OCI-LY1 (cell line): ENCODE results near the gene LMNA.

ENCODE experiments used
- H2AFZ ChIP-seq: fragments of 200-600 bp; sonication (generic), shearing (Covaris generic); 2 replicates; pipeline ENCODE4 v1.6.0; 2014; ENCODE audit warnings: antibody characterized with exemption, mild to moderate bottlenecking, low read length
- H3F3A ChIP-seq: fragments of 200-600 bp; sonication (generic), shearing (Covaris generic); 2 replicates; pipeline ENCODE4 v1.6.0; 2014; ENCODE audit warnings: mild to moderate bottlenecking, antibody characterized with exemption, low read length, moderate library complexity; ENCODE audit not compliant: insufficient read depth
- H3K27ac ChIP-seq: fragments of 200-600 bp; sonication (generic); 2 replicates; pipeline ENCODE4 v1.5.1; 2014; ENCODE audit warnings: low read length, mixed run types, mild to moderate bottlenecking, low read depth; ENCODE audit not compliant: poor library complexity, severe bottlenecking
- H3K27me3 ChIP-seq: fragments of 200-600 bp; sonication (generic); 2 replicates; pipeline ENCODE4 v1.6.0; 2014; ENCODE audit warnings: antibody characterized with exemption, mild to moderate bottlenecking, low read length, moderate library complexity; ENCODE audit not compliant: insufficient read depth
- H3K36me3 ChIP-seq: fragments of 200-600 bp; sonication (generic); 2 replicates; pipeline ENCODE4 v1.6.1; 2014; ENCODE audit warnings: mild to moderate bottlenecking, antibody characterized with exemption, low read length, moderate library complexity, mixed read lengths; ENCODE audit not compliant: insufficient read depth
- H3K4me1 ChIP-seq: fragments of 200-600 bp; sonication (generic); 2 replicates; pipeline ENCODE4 v1.5.1; 2014; ENCODE audit warnings: mild to moderate bottlenecking, low read length, moderate library complexity; ENCODE audit not compliant: insufficient read depth, severe bottlenecking
- H3K4me2 ChIP-seq: fragments of 200-600 bp; sonication (generic), shearing (Covaris generic); 2 replicates; pipeline ENCODE4 v1.6.1; 2014; ENCODE audit warnings: low read length
- H3K4me3 ChIP-seq: fragments of 200-600 bp; sonication (generic); 2 replicates; pipeline ENCODE4 v1.5.1; 2014; ENCODE audit warnings: low read length, low read depth, mild to moderate bottlenecking, mixed read lengths; ENCODE audit not compliant: poor library complexity, severe bottlenecking
- H3K79me2 ChIP-seq: fragments of 200-600 bp; shearing (Covaris generic); 2 replicates; pipeline ENCODE4 v1.6.1; 2016; ENCODE audit warnings: mixed run types, low read length, mixed read lengths; ENCODE audit not compliant: insufficient read depth
- H3K9ac ChIP-seq: fragments of 200-600 bp; sonication (generic), shearing (Covaris generic); 2 replicates; pipeline ENCODE4 v1.6.1; 2014; ENCODE audit warnings: mild to moderate bottlenecking, low read length, mixed read lengths
- H3K9me2 ChIP-seq: fragments of 200-600 bp; sonication (generic), shearing (Covaris generic); 2 replicates; pipeline ENCODE4 v1.6.1; 2014; ENCODE audit warnings: low read depth, mild to moderate bottlenecking, low read length, mixed read lengths
- H3K9me3 ChIP-seq: fragments of 200-600 bp; shearing (Covaris generic); 2 replicates; pipeline ENCODE4 v1.6.1; 2014; ENCODE audit warnings: low read length, mixed read lengths
- H4K20me1 ChIP-seq: fragments of 200-600 bp; sonication (generic), shearing (Covaris generic); 2 replicates; pipeline ENCODE4 v1.6.0; 2016; ENCODE audit warnings: mild to moderate bottlenecking, low read length; ENCODE audit not compliant: insufficient read depth
- CTCF ChIP-seq: fragments of 200-600 bp; sonication (generic), shearing (Covaris generic); IDR thresholded peaks from 2 replicates; pipeline ENCODE4 v1.5.1; 2017; ENCODE audit warnings: mild to moderate bottlenecking, antibody characterized with exemption, low read length, moderate library complexity, mixed read lengths
- EZH2 ChIP-seq: fragments of 200-600 bp; sonication (generic), shearing (Covaris generic); IDR thresholded peaks from 2 replicates; pipeline ENCODE4 v1.8.0; 2017; ENCODE audit warnings: borderline replicate concordance, mixed run types, mild to moderate bottlenecking, antibody characterized with exemption, low read length, moderate library complexity, mixed read lengths

LMNA gene

DNA sequence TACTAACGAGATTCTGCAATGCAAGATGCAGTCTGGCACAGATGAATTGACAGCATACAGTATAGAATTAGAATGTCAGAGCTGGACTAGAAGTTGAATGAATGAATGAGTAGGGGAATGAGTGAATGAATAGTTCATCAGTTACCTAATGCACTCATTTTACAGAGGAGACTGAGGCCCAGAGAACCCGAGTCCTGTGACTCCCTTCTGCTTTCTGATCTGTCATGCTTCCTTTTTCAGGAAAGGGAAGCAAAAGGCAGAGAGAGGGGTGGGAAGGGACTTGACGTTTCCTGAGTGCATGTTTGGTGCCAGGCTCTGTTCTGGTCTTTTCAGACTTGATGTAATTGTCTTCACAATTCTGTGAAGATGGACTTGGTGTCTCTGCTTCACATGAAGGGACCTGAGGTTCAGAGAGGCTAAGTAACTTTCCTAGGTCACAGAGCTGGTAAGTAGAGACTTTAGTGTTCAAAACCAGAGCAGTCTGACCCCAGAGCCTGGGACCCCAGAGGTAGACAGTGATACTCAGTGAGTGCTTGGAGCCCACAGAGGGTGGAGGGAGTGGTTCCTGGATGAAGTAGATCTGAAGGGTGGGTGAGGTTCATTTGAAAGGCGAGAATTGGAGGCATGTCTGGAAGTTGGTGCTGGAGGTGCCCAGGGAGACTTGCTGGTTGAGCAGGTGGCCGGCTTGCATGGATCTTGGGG, 24.2 kb upstream of the LMNA start:
- TF ChIP-seq CTCF (no peak), EZH2 (no peak)
- H3K9me3 ChIP-seq = no peaks in the 10 kb centered on the region
- peaks cover 4% of the 10 kb centered on the region; the same call in 1 of the 2 replicates for H3K27me3 ChIP-seq
- H3F3A ChIP-seq = no peaks in the 10 kb centered on the region
- no peak overlapping the region for H2AFZ ChIP-seq
- H3K9ac ChIP-seq = no peak overlapping the region
- no peaks in the 10 kb centered on the region for H3K9me2 ChIP-seq
- H3K27ac ChIP-seq = no peak overlapping the region
- no peak overlapping the region for H3K4me3 ChIP-seq
- H3K79me2 ChIP-seq = no peaks in the 10 kb centered on the region
- no peak overlapping the region for H3K4me2 ChIP-seq
- H3K36me3 ChIP-seq = no peaks in the 10 kb centered on the region
- H4K20me1 ChIP-seq = no peaks in the 10 kb centered on the region
- no peaks in the 10 kb centered on the region for H3K4me1 ChIP-seq

DNA sequence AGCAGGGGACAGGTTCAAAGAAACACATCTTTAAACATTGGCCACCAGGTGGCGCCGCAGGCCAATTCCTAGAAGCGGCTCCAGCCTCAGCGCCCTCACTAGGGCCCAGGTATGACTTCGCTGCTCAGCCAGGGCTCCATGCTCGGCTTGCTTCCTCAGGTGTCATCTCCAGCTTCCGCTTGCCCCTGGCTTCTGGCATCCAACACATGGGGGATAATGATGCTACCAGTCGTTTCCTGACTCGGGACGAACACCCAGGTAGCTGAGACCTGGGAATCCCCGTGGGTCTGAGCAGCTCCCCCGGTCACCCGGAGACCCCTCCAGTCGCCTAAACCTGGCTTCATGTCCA, 23.7 kb upstream of the LMNA start:
- H3K36me3 ChIP-seq = no peaks in the 10 kb centered on the region
- H3K9ac ChIP-seq = no peak overlapping the region
- H3K9me3 ChIP-seq = no peaks in the 10 kb centered on the region
- no peak overlapping the region for H2AFZ ChIP-seq
- no peaks in the 10 kb centered on the region for H3K9me2 ChIP-seq
- H3K4me1 ChIP-seq = no peaks in the 10 kb centered on the region
- peaks cover 4% of the 10 kb centered on the region; the same call in 1 of the 2 replicates for H3K27me3 ChIP-seq
- no peak overlapping the region for H3K4me3 ChIP-seq
- H3F3A ChIP-seq = no peaks in the 10 kb centered on the region
- TF ChIP-seq EZH2 = no peak
- TF ChIP-seq CTCF = peak; percentile 84
- no peaks in the 10 kb centered on the region for H3K79me2 ChIP-seq
- H4K20me1 ChIP-seq = no peaks in the 10 kb centered on the region
- no peak overlapping the region for H3K27ac ChIP-seq
- H3K4me2 ChIP-seq = no peak overlapping the region

GRCh38 chr1:156091610-156092009, 22.9 kb upstream of the LMNA start:
- Histone ChIP-seq H3F3A (no peaks in the 10 kb centered on the region), H3K4me3 (no peak overlapping the region), H3K4me2 (no peak overlapping the region), H4K20me1 (no peaks in the 10 kb centered on the region), H3K79me2 (no peaks in the 10 kb centered on the region), H3K36me3 (no peaks in the 10 kb centered on the region), H2AFZ (no peak overlapping the region), H3K4me1 (no peaks in the 10 kb centered on the region), H3K27me3 (peaks cover 4% of the 10 kb centered on the region; the same call in 1 of the 2 replicates), H3K9me2 (no peaks in the 10 kb centered on the region), H3K9ac (no peak overlapping the region), H3K27ac (no peak overlapping the region), H3K9me3 (no peaks in the 10 kb centered on the region)
- TF ChIP-seq EZH2 (no peak), CTCF (no peak)
